Measurements from ENCODE around the gene PLS1.
A peak's percentile ranks its signal among the peaks of the same experiment; 100 is the strongest.
"Not testable (repeated sequence)": the region's sequence is repeated elsewhere in the genome, so short reads cannot be mapped to it uniquely, and the experiment has no call there.

Gene PLS1, protein sequence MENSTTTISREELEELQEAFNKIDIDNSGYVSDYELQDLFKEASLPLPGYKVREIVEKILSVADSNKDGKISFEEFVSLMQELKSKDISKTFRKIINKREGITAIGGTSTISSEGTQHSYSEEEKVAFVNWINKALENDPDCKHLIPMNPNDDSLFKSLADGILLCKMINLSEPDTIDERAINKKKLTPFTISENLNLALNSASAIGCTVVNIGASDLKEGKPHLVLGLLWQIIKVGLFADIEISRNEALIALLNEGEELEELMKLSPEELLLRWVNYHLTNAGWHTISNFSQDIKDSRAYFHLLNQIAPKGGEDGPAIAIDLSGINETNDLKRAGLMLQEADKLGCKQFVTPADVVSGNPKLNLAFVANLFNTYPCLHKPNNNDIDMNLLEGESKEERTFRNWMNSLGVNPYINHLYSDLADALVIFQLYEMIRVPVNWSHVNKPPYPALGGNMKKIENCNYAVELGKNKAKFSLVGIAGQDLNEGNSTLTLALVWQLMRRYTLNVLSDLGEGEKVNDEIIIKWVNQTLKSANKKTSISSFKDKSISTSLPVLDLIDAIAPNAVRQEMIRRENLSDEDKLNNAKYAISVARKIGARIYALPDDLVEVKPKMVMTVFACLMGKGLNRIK

GRCh38 chr3:142595951-142596725 lies at the start of gene PLS1:
Gene PLS1 (plus strand): TSS chr3:142596393. CDS start chr3:142664238, 67,845 bp downstream.
- DNase-seq (ENCODE audit: low read depth in 1 of 2, low spot score in 1 of 2), result peak; percentile 75 to 88

GRCh38 chr3:142549986-142550385 lies 46.2 kb upstream of the PLS1 start:
- no peak for DNase-seq (ENCODE audit: low read depth in 1 of 2, low spot score in 1 of 2)

DNA sequence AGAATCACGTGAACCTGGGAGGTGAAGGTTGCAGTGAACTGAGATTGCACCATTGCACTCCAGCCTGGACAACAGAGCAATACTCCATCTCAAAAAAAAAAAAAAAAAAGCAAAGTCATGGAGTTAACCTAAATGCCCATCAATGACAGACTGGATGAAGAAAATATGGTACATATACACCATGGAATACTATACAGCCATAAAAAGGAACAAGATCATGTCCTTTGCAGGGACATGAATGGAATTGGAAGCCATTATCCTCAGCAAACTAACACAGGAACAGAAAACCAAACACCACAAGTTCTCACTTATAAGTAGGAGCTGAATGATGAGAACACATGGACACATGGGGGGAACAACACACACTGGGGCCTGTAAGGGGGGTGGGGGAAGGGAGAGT lies 43.6 kb upstream of the PLS1 start:
- DNase-seq (ENCODE audit: low read depth in 1 of 2, low spot score in 1 of 2), result not testable (repeated sequence)

DNA sequence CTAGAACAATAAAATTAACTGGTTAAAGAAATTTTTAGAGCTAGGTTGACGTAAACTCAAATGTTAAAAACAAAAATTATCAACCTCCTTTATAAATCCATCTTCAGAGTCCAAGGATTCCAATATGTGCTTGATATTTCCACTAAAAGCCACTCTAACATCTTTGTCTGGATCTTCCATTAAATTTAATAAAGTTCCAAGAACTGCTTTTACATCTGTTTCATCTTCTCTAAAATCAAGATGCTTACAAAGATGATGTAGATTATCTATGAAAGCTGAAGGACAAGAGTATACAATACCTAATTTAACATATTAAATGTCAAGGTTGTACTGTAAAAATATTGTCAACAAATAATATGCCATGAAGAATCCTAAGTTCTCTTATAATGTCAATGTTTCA lies 42.5 kb upstream of the PLS1 start:
- no peak for DNase-seq (ENCODE audit: low read depth in 1 of 2, low spot score in 1 of 2)

- DNase-seq (ENCODE audit: low read depth in 1 of 2, low spot score in 1 of 2), result no peak
These were observed 36.1 kb upstream of the PLS1 start for GRCh38 chr3:142560118-142560517.

DNA sequence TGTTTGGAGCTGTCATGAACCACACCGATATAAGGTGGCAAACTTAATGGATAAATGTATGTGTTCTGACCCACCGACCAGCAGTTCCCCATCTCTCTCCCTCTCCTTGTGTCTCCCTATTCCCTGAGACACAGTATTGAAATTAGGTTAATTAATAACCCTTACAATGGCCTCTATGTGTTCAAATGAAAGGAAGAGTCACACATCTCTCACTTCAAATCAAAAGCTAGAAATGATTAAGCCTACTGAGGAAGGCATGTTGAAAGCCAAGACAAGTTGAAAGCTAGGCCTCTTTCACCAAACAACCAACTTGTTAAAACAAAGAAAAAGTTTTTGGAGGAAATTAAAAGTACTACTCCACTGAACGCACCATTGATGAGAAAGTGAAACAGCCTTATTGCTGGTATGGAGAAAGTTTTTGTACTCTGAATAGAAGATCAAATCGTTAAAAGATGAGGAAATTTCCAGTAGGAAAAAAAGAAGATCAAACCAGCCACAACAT lies 32.6 kb upstream of the PLS1 start:
- DNase-seq (ENCODE audit: low read depth in 1 of 2, low spot score in 1 of 2), result no peak

DNA sequence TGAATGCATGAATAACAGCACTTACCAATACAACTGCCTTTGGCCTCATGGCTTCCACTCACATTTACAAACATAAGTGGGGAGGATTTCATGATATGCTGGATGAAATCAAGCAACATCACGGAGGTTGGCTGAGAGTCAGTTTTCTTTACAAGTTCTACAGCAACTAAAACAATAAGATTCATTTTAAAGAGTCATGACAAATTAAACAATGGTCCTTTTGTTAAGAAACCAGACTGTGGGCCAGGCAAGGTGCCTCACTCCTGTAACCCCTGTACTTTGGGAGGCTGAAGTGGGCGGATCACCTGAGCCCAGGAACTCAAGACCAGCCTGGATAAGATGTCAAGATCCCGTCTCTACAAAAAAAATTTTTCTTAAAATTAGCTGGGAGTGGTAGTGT lies 30.1 kb upstream of the PLS1 start:
- DNase-seq (ENCODE audit: low read depth in 1 of 2, low spot score in 1 of 2), result no peak

- no peak for DNase-seq (ENCODE audit: low read depth in 1 of 2, low spot score in 1 of 2)
These were observed 27.7 kb upstream of the PLS1 start for GRCh38 chr3:142568393-142569017.

DNA sequence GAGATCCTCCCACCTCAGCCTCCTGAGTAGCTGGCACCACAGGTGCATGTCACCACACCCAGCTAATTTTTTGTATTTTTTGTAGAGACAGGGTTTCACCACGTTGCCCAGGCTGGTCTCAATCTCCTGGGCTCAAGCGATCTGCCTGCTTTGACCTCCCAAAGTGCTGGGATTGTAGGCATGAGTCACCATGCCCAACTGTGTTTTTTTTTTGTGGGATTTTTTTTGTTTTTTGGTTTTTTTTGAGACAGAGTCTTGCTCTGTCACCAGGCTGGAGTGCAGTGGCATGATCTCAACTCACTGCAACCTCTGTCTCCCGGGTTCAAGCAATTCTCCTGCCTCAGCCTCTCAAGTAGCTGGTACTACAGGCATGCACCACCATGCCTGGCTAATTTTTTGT lies 26.8 kb upstream of the PLS1 start:
- not testable (repeated sequence) for DNase-seq (ENCODE audit: low read depth in 1 of 2, low spot score in 1 of 2)

GRCh38 chr3:142574223-142574622 lies 22.0 kb upstream of the PLS1 start:
- DNase-seq (ENCODE audit: low read depth in 1 of 2, low spot score in 1 of 2), result not testable (repeated sequence)

DNA sequence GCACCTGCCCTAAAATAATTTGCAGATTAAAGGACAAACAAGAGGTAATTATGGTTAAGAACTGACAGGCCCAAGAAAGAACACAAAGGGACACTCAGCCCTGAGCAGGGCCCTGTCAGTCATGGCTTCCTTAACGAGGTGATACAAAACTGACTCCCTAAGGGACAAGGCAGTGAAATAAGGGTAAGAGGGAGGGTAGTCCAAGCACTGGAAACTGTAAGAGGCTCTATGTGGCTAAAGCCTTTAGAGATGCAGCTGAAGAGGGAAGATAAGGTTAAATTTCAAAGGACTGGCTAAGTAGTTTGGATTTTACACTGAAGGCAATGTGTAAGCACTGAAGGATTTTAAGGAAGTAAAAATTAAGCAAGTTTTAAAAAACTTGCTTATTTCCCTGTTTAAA lies 21.5 kb upstream of the PLS1 start:
- no peak for DNase-seq (ENCODE audit: low read depth in 1 of 2, low spot score in 1 of 2)

DNA sequence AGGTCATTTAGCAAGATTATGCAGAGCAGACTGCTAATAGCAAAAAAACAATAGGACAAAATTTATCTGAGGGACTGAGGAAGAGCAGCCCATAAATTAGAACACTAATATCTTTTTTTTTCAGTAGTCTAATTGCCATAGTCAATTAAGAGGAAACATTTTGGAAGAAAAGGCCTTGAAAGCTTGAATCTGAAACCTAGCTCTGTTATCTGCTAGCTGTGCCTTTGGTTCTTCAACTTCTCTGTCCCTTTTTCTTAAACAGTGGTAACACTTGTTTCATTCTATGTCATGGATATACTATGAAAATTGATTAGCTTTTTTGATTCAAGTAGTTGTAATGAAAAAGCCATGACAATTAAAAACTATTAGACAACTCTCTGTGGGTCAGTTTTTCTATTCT lies 19.4 kb upstream of the PLS1 start:
- no peak for DNase-seq (ENCODE audit: low read depth in 1 of 2, low spot score in 1 of 2)

DNA sequence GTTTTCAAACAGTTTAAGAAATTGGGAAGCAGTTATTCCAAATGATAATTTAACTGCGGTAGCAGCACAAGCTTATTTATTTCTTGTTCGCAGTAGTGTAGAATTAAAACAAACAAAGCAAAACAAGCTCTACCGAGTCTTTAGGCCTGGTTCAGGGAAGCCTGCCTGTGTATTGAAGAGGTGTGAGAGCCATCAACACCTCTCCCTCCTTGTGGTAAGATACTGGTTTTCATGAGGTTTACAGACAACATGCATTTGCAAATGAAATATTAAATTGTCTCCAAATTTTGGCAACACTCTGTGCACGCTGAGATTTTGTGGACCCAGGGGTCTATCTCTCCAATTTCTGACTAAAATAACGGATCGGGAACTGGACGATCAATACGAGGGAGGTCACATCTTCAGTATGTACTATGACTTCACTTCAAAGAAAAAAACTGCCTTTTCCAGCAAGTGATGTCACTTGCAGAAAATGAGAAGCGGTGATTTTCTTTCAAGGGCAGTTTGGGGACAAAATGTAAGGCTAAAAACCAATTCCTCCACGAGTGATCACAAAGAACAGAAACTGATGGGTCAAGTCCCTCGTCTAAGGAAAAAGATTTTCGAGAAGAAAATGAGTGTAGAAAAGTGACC lies 18.4 kb upstream of the PLS1 start:
- no peak for DNase-seq (ENCODE audit: low read depth in 1 of 2, low spot score in 1 of 2)

GRCh38 chr3:142578329-142579223 lies 17.6 kb upstream of the PLS1 start, which contains the start of gene ATR:
Gene ATR (minus strand): TSS chr3:142578733. CDS start chr3:142578704, 29 bp downstream.
- DNase-seq (ENCODE audit: low read depth in 1 of 2, low spot score in 1 of 2), result peak; percentile 87 to 93

DNA sequence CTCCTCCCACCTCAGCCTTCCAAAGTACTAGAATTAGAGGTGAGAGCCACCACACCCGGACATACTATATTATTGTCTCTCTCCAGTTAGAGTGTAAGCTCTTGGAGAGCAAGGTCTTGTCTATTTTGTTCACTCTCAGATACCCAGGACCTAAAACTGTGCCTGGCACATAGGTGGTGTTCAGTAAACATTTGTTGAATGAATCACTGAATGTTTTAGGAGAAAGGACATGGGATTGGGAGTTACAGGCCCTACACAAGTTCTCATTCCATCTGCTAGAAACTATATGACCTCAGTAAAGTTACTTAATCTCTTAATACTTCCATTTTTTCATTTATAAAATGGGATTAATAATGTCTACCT lies 16.2 kb upstream of the PLS1 start:
- DNase-seq (ENCODE audit: low read depth in 1 of 2, low spot score in 1 of 2), result no peak

DNA sequence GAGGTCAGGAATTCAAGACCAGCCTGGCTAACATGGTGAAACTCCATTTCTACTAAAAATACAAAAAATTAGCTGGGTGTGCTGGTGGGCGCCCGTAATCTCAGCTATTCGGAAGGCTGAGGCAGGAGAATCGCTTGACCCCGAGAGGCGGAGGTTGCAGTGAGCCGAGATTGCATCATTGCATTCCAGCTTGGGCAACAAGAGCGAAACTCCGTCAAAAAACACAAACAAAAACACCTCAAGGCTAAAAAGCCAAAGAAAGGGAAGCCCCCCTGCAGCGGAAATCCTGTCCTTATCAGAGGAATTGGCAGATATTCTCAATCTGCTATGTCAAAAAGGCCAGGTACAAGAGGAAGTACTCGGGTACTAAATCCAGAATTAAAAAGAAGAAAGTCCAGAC lies 15.1 kb upstream of the PLS1 start:
- DNase-seq (ENCODE audit: low read depth in 1 of 2, low spot score in 1 of 2), result not testable (repeated sequence)

DNA sequence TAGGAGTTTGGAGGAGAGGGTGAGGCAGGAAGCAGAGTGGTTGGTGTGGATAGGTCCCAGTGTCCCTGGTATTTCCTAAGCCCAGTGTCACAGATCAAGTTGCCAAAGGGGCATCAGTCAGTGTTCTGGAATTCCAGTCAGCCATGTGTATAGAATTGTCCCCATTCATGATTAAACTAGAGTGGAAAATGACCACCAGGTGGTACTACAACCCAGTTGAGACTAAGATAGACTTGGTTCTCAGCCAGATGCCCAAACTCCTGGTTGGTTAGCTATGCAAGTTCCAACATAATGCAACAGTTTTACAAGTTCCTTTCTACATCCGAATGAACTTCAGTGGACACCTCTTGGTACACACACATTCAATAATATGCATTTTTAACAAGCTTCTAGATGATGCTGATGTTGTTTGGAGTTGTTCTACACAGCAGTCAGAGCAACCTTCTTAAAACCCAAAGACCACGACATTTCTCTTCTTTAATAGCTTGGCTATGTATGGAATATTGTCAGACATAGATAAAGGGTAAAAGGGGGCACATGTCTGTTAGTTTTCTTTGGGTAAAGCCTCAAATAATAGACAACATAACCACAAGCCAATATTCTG lies 9.3 kb upstream of the PLS1 start:
- DNase-seq (ENCODE audit: low read depth in 1 of 2, low spot score in 1 of 2), result no peak

GRCh38 chr3:142588703-142589102 lies 7.5 kb upstream of the PLS1 start:
- no peak for DNase-seq (ENCODE audit: low read depth in 1 of 2, low spot score in 1 of 2)

DNA sequence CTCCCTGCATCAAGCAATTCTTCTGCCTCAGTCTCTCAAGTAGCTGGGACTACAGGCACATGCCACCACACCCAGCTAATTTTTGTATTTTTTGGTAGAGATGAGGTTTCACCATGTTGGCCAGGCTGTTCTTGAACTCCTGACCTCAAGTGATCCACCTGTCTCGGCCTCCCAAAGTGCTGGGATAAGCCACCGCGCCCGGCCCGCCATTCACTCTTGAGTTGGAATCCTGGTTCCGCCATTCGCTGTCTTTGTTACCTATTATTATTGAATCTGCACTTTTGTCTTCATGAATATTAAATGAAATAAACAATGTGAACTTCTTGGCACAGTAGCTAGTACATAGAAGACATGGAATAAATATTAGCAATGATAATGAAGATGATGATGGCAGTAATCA lies 3.9 kb upstream of the PLS1 start:
- DNase-seq (ENCODE audit: low read depth in 1 of 2, low spot score in 1 of 2), result not testable (repeated sequence)
